Right lobe of liver (tissue), 4 donors: Measurements from ENCODE around the gene SEC14L2.

ENCODE experiments used
- CTCF ChIP-seq, 4 donors: fragments of 200-600 bp in 3 of 4; fragments of 450-650 bp in 1 of 4; IDR thresholded peaks; one replicate each; pipeline versions ENCODE4 v1.5.1 to v1.8.0; 2016 to 2022; ENCODE audit warnings: antibody characterized with exemption in 4 of 4, mild to moderate bottlenecking in 2 of 4
- POLR2A ChIP-seq: fragments of 450-650 bp; IDR thresholded peaks from one replicate; pipeline ENCODE4 v1.6.1; 2017; ENCODE audit warnings: antibody characterized with exemption, mild to moderate bottlenecking
- donor health status: DM: no; HTN: no; CAD: no.
- donor health status: DM: no; HTN: no; CAD: no.
- donor health status: DM: no; HTN: yes; CAD: no.

GRCh38 chr22:30405731-30406130 lies 8.9 kb downstream of the SEC14L2 start:
- TF ChIP-seq POLR2A, result no peak
- no peak for TF ChIP-seq CTCF (IDR thresholded peaks at IDR 0.05)
